H7 (cell line): ENCODE results near the gene ADGRL3. TPM values are rescaled to one million over a fixed set of nuclear protein-coding genes. Genes with fewer than 3 reads are reported as not detected.
A peak's percentile ranks its signal among the peaks of the same experiment; 100 is the strongest.

Source experiments
- DNase-seq: peaks from one replicate; pipeline ENCODE4 v3.0.0; 2012
- H3K27me3 ChIP-seq: 2 replicates; pipeline ENCODE4 v1.6.0; 2011; ENCODE audit warnings: mild to moderate bottlenecking, low read length; ENCODE audit not compliant: control insufficient read depth, insufficient read depth
- H3K36me3 ChIP-seq: replicated peaks from 2 replicates; pipeline ENCODE4 v1.5.1; 2011; ENCODE audit warnings: low read length; ENCODE audit not compliant: control insufficient read depth, insufficient read depth
- H3K4me3 ChIP-seq: 2 replicates; pipeline ENCODE4 v1.5.1; 2011; ENCODE audit warnings: low read depth, mild to moderate bottlenecking, control low read depth, low read length, moderate library complexity; ENCODE audit not compliant: insufficient read depth
- total RNA-seq: library from RNA; depleted of rRNA; stranded (reverse); fragments of >200 nt; shearing (Covaris generic); gene quantifications from 2 replicates; pipeline ENCODE4 v1.2.3, GENCODE V29; 2014

ADGRL3 gene
- total RNA-seq, 1 experiment from 2014 or later: 6.8 TPM

- DNase-seq: no peak
These were observed 690.2 kb downstream of the ADGRL3 start for GRCh38 chr4:61890321-61890720.

GRCh38 chr4:61891953-61892352 is 691.8 kb downstream of the ADGRL3 start:
- no peaks in the 10 kb centered on the region for H3K36me3 ChIP-seq
- H3K4me3 ChIP-seq: no peak overlapping the region
- DNase-seq: no peak
- no peaks in the 10 kb centered on the region for H3K27me3 ChIP-seq

More at GRCh38 chr4:61890321-61890720, 690.2 kb downstream of the ADGRL3 start:
- Histone ChIP-seq H3K27me3 (no peaks in the 10 kb centered on the region), H3K36me3 (no peaks in the 10 kb centered on the region), H3K4me3 (no peak overlapping the region)

DNA sequence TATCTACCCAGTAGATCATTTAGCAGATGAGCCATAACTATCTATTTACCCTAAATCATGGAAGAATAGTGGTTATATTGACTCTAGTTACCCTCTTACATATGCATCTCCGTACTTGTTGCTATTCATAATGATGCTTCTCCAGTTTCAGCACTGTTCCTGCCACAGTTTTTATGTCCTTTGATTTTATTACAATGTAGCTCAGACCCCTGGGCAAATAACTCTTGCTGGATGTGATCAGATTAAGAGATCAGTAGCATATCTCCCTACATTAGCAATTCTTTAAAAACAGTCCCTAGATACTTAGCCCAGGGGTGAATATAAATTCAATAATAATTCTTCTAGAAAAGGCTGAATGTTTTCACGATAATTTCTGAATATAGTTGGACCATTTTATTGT is 696.5 kb downstream of the ADGRL3 start:
- Histone ChIP-seq H3K27me3 (no peaks in the 10 kb centered on the region), H3K36me3 (no peaks in the 10 kb centered on the region), H3K4me3 (no peak overlapping the region)
- no peak for DNase-seq

- Histone ChIP-seq H3K4me3 (no peak overlapping the region), H3K27me3 (no peaks in the 10 kb centered on the region), H3K36me3 (no peaks in the 10 kb centered on the region)
- DNase-seq: no peak
These were observed 708.9 kb downstream of the ADGRL3 start for GRCh38 chr4:61909031-61909430.

GRCh38 chr4:61911313-61911756 is 711.2 kb downstream of the ADGRL3 start:
- no peak overlapping the region for H3K4me3 ChIP-seq

GRCh38 chr4:61913619-61914018 is 713.5 kb downstream of the ADGRL3 start:
- H3K4me3 ChIP-seq: no peak overlapping the region
- H3K27me3 ChIP-seq: no peaks in the 10 kb centered on the region
- no peak for DNase-seq
- H3K36me3 ChIP-seq: no peaks in the 10 kb centered on the region

More at GRCh38 chr4:61911313-61911756, 711.2 kb downstream of the ADGRL3 start:
- peak; percentile 11 for DNase-seq
- H3K27me3 ChIP-seq: no peaks in the 10 kb centered on the region
- no peaks in the 10 kb centered on the region for H3K36me3 ChIP-seq

DNA sequence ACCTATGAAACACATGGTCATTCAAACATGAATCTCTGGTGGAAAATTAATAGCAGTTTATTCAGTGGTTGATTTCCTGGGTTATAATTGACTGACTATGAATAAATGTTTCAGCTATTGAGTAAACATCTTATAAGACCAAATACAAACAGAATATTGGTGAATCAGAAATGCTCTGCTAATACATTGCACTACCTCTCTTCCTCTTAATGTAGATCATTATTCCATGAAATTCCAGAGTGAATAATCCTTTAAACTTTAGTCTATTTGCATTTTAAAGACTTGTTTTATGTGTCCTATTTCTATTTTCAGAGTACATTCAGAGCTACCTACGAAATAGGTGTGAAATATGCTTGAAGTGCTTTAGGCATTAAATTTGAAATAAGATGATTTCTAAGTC is 715.4 kb downstream of the ADGRL3 start:
- Histone ChIP-seq H3K4me3 (no peak overlapping the region), H3K36me3 (no peaks in the 10 kb centered on the region), H3K27me3 (no peaks in the 10 kb centered on the region)
- DNase-seq: no peak

- Histone ChIP-seq H3K36me3 (no peaks in the 10 kb centered on the region), H3K27me3 (no peaks in the 10 kb centered on the region), H3K4me3 (no peak overlapping the region)
- DNase-seq: no peak
These were observed 718.4 kb downstream of the ADGRL3 start for GRCh38 chr4:61918507-61918906.

GRCh38 chr4:61918987-61919386 is 718.9 kb downstream of the ADGRL3 start:
- H3K27me3 ChIP-seq: no peaks in the 10 kb centered on the region
- no peak overlapping the region for H3K4me3 ChIP-seq
- no peak for DNase-seq
- H3K36me3 ChIP-seq: no peaks in the 10 kb centered on the region

GRCh38 chr4:61919561-61919960 is 719.4 kb downstream of the ADGRL3 start:
- H3K27me3 ChIP-seq: no peaks in the 10 kb centered on the region
- H3K36me3 ChIP-seq: no peaks in the 10 kb centered on the region
- DNase-seq: no peak
- no peak overlapping the region for H3K4me3 ChIP-seq

DNA sequence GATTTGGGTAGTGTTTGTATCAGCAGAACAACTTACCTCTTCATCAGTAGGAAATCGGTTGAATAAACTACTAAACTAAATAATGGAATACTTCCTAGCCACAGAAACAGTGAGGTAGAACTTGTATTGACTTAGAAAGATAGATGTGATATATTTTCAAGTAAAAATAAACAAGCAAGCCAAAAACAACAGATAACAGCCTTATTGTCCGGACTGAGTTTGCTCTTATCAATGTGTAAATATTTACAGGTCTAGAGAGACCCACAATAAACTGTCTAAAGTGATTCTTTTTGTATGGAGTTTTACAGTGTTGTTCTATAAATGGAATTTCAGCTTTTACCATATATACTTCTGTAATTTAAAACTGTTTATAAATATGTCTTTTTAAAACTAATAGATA is 721.8 kb downstream of the ADGRL3 start:
- H3K4me3 ChIP-seq: no peak overlapping the region
- no peaks in the 10 kb centered on the region for H3K27me3 ChIP-seq
- DNase-seq: no peak
- H3K36me3 ChIP-seq: no peaks in the 10 kb centered on the region

- Histone ChIP-seq H3K27me3 (no peaks in the 10 kb centered on the region), H3K36me3 (no peaks in the 10 kb centered on the region), H3K4me3 (no peak overlapping the region)
- no peak for DNase-seq
These were observed 722.6 kb downstream of the ADGRL3 start for GRCh38 chr4:61922766-61923165.

GRCh38 chr4:61923179-61923578 is 723.1 kb downstream of the ADGRL3 start:
- Histone ChIP-seq H3K4me3 (no peak overlapping the region), H3K27me3 (no peaks in the 10 kb centered on the region), H3K36me3 (no peaks in the 10 kb centered on the region)
- no peak for DNase-seq

- no peak for DNase-seq
- no peaks in the 10 kb centered on the region for H3K36me3 ChIP-seq
- H3K4me3 ChIP-seq: no peak overlapping the region
- no peaks in the 10 kb centered on the region for H3K27me3 ChIP-seq
These were observed 724.0 kb downstream of the ADGRL3 start for GRCh38 chr4:61924131-61924530.

DNA sequence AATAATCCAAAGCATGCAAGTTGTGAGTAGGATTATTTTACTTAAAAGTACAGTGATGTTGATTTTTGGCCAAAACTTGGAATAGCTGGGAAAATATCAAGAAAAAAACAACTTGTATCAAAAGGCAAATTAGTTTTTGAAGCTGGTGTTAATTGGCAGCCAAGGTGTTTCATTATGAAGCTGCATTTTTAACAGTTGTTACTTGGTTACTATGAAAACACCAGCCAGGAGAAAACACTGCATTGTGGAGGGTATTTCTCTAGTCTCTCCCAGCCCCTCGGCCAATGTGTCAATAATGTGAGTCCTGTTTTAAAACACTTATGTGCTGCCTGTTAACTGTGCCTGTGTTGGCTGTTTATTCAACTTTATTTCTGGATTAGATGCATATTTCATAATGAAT is 733.4 kb downstream of the ADGRL3 start:
- Histone ChIP-seq H3K36me3 (no peaks in the 10 kb centered on the region), H3K4me3 (no peak overlapping the region), H3K27me3 (no peaks in the 10 kb centered on the region)
- DNase-seq: no peak

GRCh38 chr4:61934198-61934597 is 734.1 kb downstream of the ADGRL3 start:
- DNase-seq: no peak
- H3K27me3 ChIP-seq: no peaks in the 10 kb centered on the region
- H3K4me3 ChIP-seq: no peak overlapping the region
- H3K36me3 ChIP-seq: no peaks in the 10 kb centered on the region
